ENCODE measurements around the gene LCLAT1. TPM values are rescaled to one million over a fixed set of nuclear protein-coding genes. Genes with fewer than 3 reads are reported as not detected.
A peak's percentile ranks its signal among the peaks of the same experiment; 100 is the strongest.

Gene LCLAT1
- total RNA-seq, result 10 to 100 TPM; 11.5 to 14.1 TPM
- polyA plus RNA-seq, result 10 to 100 TPM in 1 of 2 donors, 1 to 10 TPM in 1; 6.1 to 24.9 TPM

GRCh38 chr2:30447149-30448045 is at the start of gene LCLAT1:
TSS of gene LCLAT1 (plus strand) at chr2:30447246. CDS start at chr2:30525591, 78,345 bp downstream.
- H3K4me1 Mint-ChIP-seq, result peaks cover 23 to 40% (median 30%) of the 10 kb centered on the region in 4 donors
- peak within 1 kb of the TSS; percentile 89 to 99 (median 98) for H3K27ac Mint-ChIP-seq
- POLR2A ChIA-PET (ENCODE audit: partially characterized antibody), result interaction anchor here (0.8 to 3.7 kb wide), 24 partner anchors 11 to 301 kb away, joined by 3 to 58 read pairs (median 4); partner anchors contain the start of genes LBH and YPEL5
- Histone ChIP-seq H3K27me3 (ENCODE audit: insufficient read depth, low read length) (no peaks in the 10 kb centered on the region), H3K4me3 (ENCODE audit: low read length in 2 of 2) (peak within 1 kb of the TSS; percentile 48 to 96), H3K4me1 (ENCODE audit: insufficient read depth, low read length) (peaks cover 27% of the 10 kb centered on the region), H3K27ac (ENCODE audit: low read depth, low read length) (peak within 1 kb of the TSS; percentile 83), H3K36me3 (ENCODE audit: insufficient read depth, low read length) (no peaks in the 10 kb centered on the region), H3K9me3 (ENCODE audit: control insufficient read depth in 1 of 2, low read length in 2 of 2) (no peaks in the 10 kb centered on the region)
- H3K36me3 Mint-ChIP-seq, result peaks cover 5 to 14% of the 10 kb centered on the region in 2 donors
- peaks cover 0 to 1% of the 10 kb centered on the region in 2 donors for H3K27me3 Mint-ChIP-seq
- H3K4me3 Mint-ChIP-seq, result peak within 1 kb of the TSS; percentile 95 to 99 (median 96)
- CTCF ChIA-PET (ENCODE audit: partially characterized antibody), result interaction anchor here (0.5 to 4.0 kb wide), 12 partner anchors 24 to 264 kb away, joined by 3 to 19 read pairs (median 4); no protein-coding TSS in a partner anchor
- H3K9me3 Mint-ChIP-seq, result no peaks in the 10 kb centered on the region
- intact Hi-C loops (cut with micrococcal nuclease), result loop anchor here (1.0 kb wide), 7 partner anchors 8 to 301 kb away; no protein-coding TSS in a partner anchor
- DNase-seq, result peak; percentile 87 to 88 (median 88)

DNA sequence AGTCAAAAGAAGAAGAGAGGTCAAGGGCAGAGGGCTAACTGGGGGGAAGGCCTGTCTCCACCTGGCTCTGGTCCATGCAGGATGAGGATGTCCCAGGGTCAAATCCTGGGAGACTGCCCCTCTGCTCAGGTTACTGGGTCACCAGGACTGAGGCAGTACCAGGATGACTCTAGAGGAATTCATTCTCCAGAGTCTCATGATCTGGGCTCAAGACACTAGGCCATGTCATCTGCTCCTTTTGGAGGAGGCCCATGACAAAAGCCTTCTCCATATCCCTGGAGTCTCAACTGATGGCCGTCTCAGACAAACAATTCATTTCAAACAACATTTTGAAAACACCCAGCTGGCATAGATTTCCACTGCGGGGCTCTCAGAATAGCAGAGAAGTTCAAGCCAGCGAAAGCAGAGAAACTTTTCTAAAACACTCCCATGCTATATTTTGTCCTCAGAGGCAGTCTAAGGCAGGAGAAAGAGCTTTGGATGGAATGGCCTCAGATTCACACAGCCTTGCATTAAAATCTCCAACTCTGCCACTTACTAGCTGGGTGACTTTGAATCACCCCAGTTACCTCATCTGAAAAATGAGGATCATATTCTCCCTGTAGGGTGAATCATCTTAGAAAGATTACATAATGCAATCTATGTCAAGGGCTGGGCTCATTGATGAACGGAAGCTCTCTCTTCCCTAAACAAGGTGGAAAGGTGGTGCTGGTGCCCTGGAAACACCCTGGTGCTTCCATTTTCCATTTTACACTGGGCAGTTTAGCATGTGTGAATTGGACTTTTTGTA is 48.8 kb upstream of the LCLAT1 start:
- Mint-ChIP-seq H3K9me3 (no peaks in the 10 kb centered on the region), H3K27ac (no peak overlapping the region), H3K4me3 (no peak overlapping the region), H3K27me3 (no peaks in the 10 kb centered on the region), H3K4me1 (peaks cover 0 to 3% (median 1%) of the 10 kb centered on the region in 4 donors), H3K36me3 (no peaks in the 10 kb centered on the region)
- Histone ChIP-seq H3K27me3 (ENCODE audit: insufficient read depth, low read length) (no peaks in the 10 kb centered on the region), H3K4me1 (ENCODE audit: insufficient read depth, low read length) (no peaks in the 10 kb centered on the region), H3K4me3 (ENCODE audit: low read length in 2 of 2) (no peak overlapping the region), H3K27ac (ENCODE audit: low read depth, low read length) (no peak overlapping the region), H3K9me3 (ENCODE audit: control insufficient read depth in 1 of 2, low read length in 2 of 2) (no peaks in the 10 kb centered on the region), H3K36me3 (ENCODE audit: insufficient read depth, low read length) (no peaks in the 10 kb centered on the region)
- ChIA-PET POLR2A (ENCODE audit: partially characterized antibody) (no interaction called here), CTCF (ENCODE audit: partially characterized antibody) (no interaction called here)
- DNase-seq, result no peak
- intact Hi-C loops (cut with micrococcal nuclease), result no loop called here

- no peak for DNase-seq
- Mint-ChIP-seq H3K36me3 (no peaks in the 10 kb centered on the region), H3K27me3 (no peaks in the 10 kb centered on the region), H3K9me3 (no peaks in the 10 kb centered on the region), H3K4me3 (no peak overlapping the region), H3K27ac (peak overlapping the region in 1 of 7 donors; percentile 36), H3K4me1 (peaks cover 0 to 3% (median 2%) of the 10 kb centered on the region in 4 donors)
- no peaks in the 10 kb centered on the region for H3K9me3 ChIP-seq (ENCODE audit: control insufficient read depth in 1 of 2, low read length in 2 of 2)
- ChIA-PET CTCF (ENCODE audit: partially characterized antibody) (interaction anchor here (0.7 kb wide), 1 partner anchor 9 kb away, joined by 3 read pairs; no protein-coding TSS in a partner anchor), POLR2A (ENCODE audit: partially characterized antibody) (interaction anchor here (0.6 kb wide), 1 partner anchor 23 kb away, joined by 3 read pairs; no protein-coding TSS in a partner anchor)
- H3K36me3 ChIP-seq (ENCODE audit: insufficient read depth, low read length), result no peaks in the 10 kb centered on the region
- no peak overlapping the region for H3K4me3 ChIP-seq (ENCODE audit: low read length in 2 of 2)
- intact Hi-C loops (cut with micrococcal nuclease), result no loop called here
- H3K27ac ChIP-seq (ENCODE audit: low read depth, low read length), result no peak overlapping the region
- no peaks in the 10 kb centered on the region for H3K4me1 ChIP-seq (ENCODE audit: insufficient read depth, low read length)
- H3K27me3 ChIP-seq (ENCODE audit: insufficient read depth, low read length), result no peaks in the 10 kb centered on the region
Measured at GRCh38 chr2:30400151-30400954, 46.7 kb upstream of the LCLAT1 start.

DNA sequence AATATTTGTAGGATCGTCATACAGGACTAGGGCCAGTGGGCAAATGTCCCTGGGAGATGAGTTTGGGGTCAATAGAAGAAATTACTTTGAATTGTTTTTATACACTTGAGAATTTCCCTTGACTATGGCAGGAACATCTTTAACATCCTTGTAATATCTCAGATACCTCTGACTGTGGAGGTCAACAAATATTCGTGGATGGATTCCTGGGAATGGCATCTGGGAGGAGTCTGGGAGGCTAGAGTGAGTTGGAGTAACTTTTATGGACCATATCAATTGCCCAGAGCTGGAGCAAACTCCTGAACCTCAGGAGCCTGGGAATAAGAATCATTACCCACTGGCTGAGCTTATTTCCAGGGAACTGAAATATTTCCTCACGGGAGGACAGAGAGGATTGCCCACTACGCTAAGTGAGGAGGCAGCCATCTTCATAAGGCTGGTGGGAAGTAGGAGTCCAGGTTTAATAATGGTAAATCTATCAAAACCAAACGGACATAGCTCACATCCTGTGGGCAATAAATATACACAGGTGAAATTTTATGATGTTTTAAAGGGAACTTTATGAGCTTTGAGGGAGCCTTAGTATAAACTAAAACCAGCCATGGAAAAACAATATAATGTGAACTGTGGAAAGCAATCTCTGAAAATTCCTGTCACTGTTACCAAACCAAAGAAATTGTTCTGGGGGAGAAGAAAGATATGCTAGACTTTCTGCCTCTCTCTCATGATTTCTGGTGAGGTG is 44.4 kb upstream of the LCLAT1 start:
- H3K36me3 ChIP-seq (ENCODE audit: insufficient read depth, low read length), result no peaks in the 10 kb centered on the region
- H3K27me3 ChIP-seq (ENCODE audit: insufficient read depth, low read length), result no peaks in the 10 kb centered on the region
- no peaks in the 10 kb centered on the region for H3K4me1 ChIP-seq (ENCODE audit: insufficient read depth, low read length)
- Mint-ChIP-seq H3K4me1 (peaks cover 0 to 3% (median 2%) of the 10 kb centered on the region in 4 donors), H3K4me3 (no peak overlapping the region), H3K36me3 (no peaks in the 10 kb centered on the region), H3K27ac (peak overlapping the region in 1 of 7 donors; percentile 63), H3K27me3 (no peaks in the 10 kb centered on the region), H3K9me3 (no peaks in the 10 kb centered on the region)
- H3K9me3 ChIP-seq (ENCODE audit: control insufficient read depth in 1 of 2, low read length in 2 of 2), result no peaks in the 10 kb centered on the region
- no peak overlapping the region for H3K4me3 ChIP-seq (ENCODE audit: low read length in 2 of 2)
- ChIA-PET CTCF (ENCODE audit: partially characterized antibody) (no interaction called here), POLR2A (ENCODE audit: partially characterized antibody) (no interaction called here)
- no peak for DNase-seq
- no peak overlapping the region for H3K27ac ChIP-seq (ENCODE audit: low read depth, low read length)
- intact Hi-C loops (cut with micrococcal nuclease), result no loop called here

DNA sequence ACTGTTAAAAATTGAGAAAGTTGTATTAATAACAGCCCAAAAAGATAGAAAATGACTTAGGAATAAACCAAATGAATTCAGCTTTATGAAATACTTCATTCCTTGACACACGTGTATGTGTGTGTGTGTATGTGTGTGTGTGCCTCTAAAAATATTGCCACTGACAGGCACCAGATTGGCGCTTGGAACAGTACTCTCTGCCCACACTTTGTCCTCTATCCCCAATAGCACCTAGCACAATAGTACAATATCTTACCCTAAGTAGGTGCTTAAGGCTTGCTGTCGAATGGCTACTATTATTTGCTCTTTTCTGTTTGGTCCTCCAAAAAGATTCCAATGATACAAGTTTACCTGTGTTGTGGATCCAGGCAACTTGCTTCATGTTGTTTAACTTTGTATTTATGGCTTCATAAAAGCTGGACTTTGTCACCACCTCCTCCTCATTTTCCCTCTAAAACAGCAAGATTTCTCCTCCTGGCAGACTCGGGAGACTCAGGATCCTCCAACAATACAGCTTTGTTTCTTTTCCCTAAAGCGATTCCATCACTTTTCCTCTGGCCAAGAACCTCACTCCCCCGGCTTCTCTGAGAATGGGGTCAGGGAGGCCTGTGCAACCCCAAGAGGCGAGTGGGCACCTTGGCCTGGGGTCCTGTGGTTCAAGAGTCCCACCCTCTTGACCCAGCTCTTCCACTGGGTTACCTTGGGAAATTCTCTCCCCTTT is 43.3 kb upstream of the LCLAT1 start:
- Mint-ChIP-seq H3K36me3 (no peaks in the 10 kb centered on the region), H3K4me3 (no peak overlapping the region), H3K27ac (peak overlapping the region in 1 of 7 donors; percentile 46), H3K9me3 (peaks cover 0 to 2% (median 0%) of the 10 kb centered on the region in 8 donors), H3K4me1 (peaks cover 2 to 8% (median 6%) of the 10 kb centered on the region in 4 donors), H3K27me3 (no peaks in the 10 kb centered on the region)
- Histone ChIP-seq H3K36me3 (ENCODE audit: insufficient read depth, low read length) (no peaks in the 10 kb centered on the region), H3K9me3 (ENCODE audit: control insufficient read depth in 1 of 2, low read length in 2 of 2) (no peaks in the 10 kb centered on the region), H3K4me3 (ENCODE audit: low read length in 2 of 2) (no peak overlapping the region), H3K4me1 (ENCODE audit: insufficient read depth, low read length) (no peaks in the 10 kb centered on the region), H3K27ac (ENCODE audit: low read depth, low read length) (no peak overlapping the region), H3K27me3 (ENCODE audit: insufficient read depth, low read length) (no peaks in the 10 kb centered on the region)
- ChIA-PET CTCF (ENCODE audit: partially characterized antibody) (interaction anchor here (1.0 kb wide), 1 partner anchor 239 kb away, joined by 3 read pairs; no protein-coding TSS in a partner anchor), POLR2A (ENCODE audit: partially characterized antibody) (no interaction called here)
- intact Hi-C loops (cut with micrococcal nuclease), result no loop called here
- no peak for DNase-seq

Measured in CD4-positive, alpha-beta memory T cell (primary cell).